Urinary bladder (tissue), 4 donors: ENCODE data around the gene DEDD2. TPM values are rescaled to one million over a fixed set of nuclear protein-coding genes. Genes with fewer than 3 reads are reported as not detected.

ENCODE experiments used
- DNase-seq: peaks from one replicate; pipeline ENCODE4 v3.0.0-alpha.2; 2015; ENCODE audit errors: extremely low spot score
- H3K27ac ChIP-seq: one replicate; pipeline ENCODE4 v1.5.1; 2013; ENCODE audit warnings: low read depth, mild to moderate bottlenecking, moderate library complexity
- H3K36me3 ChIP-seq: one replicate; pipeline ENCODE4 v1.6.1; 2013; ENCODE audit warnings: mild to moderate bottlenecking, moderate library complexity; ENCODE audit not compliant: insufficient read depth
- H3K4me1 ChIP-seq: one replicate; pipeline ENCODE4 v1.6.1; 2013; ENCODE audit warnings: mild to moderate bottlenecking, moderate library complexity; ENCODE audit not compliant: insufficient read depth
- H3K4me3 ChIP-seq: one replicate; pipeline ENCODE4 v1.5.1; 2013; ENCODE audit warnings: low read depth, low read length
- WGBS: extraction: QIAGEN DNeasy Blood & Tissue Kit; methylation state at CpG from one replicate; pipeline ENCODE4 v1.1.7; 2013; 5-methylcytosine and 5-hydroxymethylcytosine counted together
- polyA plus RNA-seq: library from polyadenylated mRNA; stranded (reverse); fragments of 200-250 nt; gene quantifications from one replicate; pipeline ENCODE4 v1.2.3, GENCODE V29; 2013
- total RNA-seq: library from RNA; depleted of rRNA; stranded (reverse); fragments of >200 nt; gene quantifications from one replicate; pipeline ENCODE4 v1.2.3, GENCODE V29; 2014
- donor health status: healthy with polysubstance abuse.
- donor health status: healthy.

DEDD2 gene
- total and polyA plus RNA-seq, 2 donors = 15.5 to 29.5 TPM

DNA sequence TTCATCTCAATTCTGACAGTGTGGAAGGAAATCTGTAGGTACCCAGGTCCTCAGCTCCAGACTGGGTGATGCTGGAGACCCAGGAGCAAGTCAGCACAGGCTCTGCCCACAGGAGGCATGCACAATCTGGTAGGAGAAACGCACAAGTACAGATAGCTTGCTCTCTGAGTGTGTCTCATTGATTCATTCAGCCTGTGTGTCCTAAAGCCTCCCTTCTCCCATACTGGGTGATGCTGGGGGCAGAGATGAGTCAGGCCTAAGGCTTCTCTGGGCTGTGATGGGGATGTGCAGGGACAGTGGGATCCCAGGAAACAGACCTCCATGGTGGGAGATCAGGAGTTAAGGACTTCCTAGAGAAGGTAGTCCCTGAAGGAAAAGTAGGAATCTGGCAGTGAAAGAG, 9.4 kb upstream of the DEDD2 start:
- Histone ChIP-seq H3K36me3 (peaks cover 12% of the 10 kb centered on the region), H3K27ac (no peak overlapping the region), H3K4me3 (no peak overlapping the region), H3K4me1 (no peaks in the 10 kb centered on the region)
- DNase-seq = no peak
- WGBS = 87% methylated on average over 1 of the region's 1 CpG

GRCh38 chr19:42225718-42226292, 8.3 kb upstream of the DEDD2 start:
- no peak for DNase-seq
- Histone ChIP-seq H3K36me3 (peaks cover 12% of the 10 kb centered on the region), H3K4me3 (no peak overlapping the region), H3K4me1 (peaks cover 2% of the 10 kb centered on the region), H3K27ac (no peak overlapping the region)
- WGBS = 95% methylated on average over 33 of the region's 33 CpGs

- Histone ChIP-seq H3K36me3 (peaks cover 12% of the 10 kb centered on the region), H3K27ac (no peak overlapping the region), H3K4me3 (no peak overlapping the region), H3K4me1 (peaks cover 2% of the 10 kb centered on the region)
- DNase-seq = no peak
- WGBS = 95% methylated on average over 37 of the region's 37 CpGs
These were observed 7.7 kb upstream of the DEDD2 start for GRCh38 chr19:42224940-42225717.

DNA sequence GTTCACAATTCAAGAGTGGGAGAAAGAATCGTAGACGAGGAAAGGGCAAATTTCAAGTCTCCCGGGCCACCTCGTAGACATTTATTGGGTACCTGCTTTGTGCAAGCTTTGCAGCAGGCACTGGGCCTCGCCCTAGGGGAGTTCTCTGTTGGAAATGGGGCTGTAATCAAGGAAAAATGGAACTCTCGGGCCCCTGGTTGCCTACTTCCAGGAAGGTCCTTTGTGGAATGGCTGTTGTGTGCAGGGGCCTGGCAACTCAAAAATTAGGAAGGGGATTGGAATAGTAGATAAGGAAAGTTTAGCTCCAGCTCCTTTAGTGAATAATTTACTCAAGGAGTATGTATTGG, 3.2 kb upstream of the DEDD2 start:
- Histone ChIP-seq H3K4me3 (peak overlapping the region; percentile 71), H3K4me1 (peaks cover 6% of the 10 kb centered on the region), H3K27ac (no peak overlapping the region), H3K36me3 (peaks cover 8% of the 10 kb centered on the region)
- DNase-seq = no peak
- WGBS = 1% methylated on average over 6 of the region's 6 CpGs

DNA sequence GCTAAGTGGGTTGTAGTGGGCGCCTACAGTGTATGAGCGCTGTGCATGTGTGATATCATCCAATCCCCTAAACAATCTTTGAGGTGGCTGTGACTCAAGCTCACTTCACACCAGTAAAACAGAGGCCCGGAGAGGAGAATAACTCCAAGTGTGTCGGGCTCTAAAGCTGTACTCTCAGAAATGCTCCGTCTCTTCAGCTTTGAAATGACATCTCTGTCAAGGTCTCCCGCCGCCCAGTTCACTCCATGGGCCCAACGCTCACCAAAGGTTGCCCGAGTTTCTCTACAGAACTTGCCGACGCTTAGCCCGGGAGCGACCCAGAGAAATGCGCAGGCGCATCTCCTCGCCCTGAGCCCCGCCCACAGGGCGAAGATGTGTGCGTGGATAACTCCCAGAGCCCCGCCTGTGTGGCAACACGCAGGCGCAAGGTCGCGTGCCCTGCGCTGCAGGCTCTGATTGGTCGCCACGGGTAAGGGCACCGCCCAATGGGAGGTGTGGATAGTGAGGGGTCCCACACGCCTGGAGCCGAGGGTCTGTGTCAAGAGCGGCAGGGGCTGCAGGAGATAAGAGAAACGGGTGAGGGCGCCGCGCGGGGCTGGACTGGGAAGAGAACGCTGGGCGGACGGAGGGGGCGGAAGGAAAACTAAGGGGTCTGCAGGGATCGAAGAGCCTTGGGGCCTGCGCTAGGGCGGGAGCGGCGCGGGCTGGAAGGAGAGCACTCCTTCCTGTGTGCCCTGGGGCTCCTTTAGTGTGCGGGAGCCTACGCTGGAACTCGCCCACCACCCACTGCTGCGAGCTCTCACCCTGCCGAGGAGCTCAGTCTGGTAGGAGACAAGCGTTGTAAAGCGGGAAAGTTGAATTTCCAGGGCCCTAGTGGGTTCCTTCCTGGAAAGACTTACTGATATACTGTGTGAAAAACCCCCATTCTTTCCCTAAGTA, 2.6 kb upstream of the DEDD2 start, which contains the start of gene ZNF526:
Gene ZNF526 (plus strand): TSS at position 501 of the 939 bp plus-strand sequence. CDS start 4,092 bp downstream, outside the sequence.
- WGBS = under 1% methylated on average over 53 of the region's 53 CpGs
- Histone ChIP-seq H3K4me1 (peaks cover 6% of the 10 kb centered on the region), H3K27ac (peak within 1 kb of the TSS; percentile 33), H3K36me3 (peaks cover 4% of the 10 kb centered on the region), H3K4me3 (peak within 1 kb of the TSS; percentile 71)
- peak; percentile 89 for DNase-seq

DNA sequence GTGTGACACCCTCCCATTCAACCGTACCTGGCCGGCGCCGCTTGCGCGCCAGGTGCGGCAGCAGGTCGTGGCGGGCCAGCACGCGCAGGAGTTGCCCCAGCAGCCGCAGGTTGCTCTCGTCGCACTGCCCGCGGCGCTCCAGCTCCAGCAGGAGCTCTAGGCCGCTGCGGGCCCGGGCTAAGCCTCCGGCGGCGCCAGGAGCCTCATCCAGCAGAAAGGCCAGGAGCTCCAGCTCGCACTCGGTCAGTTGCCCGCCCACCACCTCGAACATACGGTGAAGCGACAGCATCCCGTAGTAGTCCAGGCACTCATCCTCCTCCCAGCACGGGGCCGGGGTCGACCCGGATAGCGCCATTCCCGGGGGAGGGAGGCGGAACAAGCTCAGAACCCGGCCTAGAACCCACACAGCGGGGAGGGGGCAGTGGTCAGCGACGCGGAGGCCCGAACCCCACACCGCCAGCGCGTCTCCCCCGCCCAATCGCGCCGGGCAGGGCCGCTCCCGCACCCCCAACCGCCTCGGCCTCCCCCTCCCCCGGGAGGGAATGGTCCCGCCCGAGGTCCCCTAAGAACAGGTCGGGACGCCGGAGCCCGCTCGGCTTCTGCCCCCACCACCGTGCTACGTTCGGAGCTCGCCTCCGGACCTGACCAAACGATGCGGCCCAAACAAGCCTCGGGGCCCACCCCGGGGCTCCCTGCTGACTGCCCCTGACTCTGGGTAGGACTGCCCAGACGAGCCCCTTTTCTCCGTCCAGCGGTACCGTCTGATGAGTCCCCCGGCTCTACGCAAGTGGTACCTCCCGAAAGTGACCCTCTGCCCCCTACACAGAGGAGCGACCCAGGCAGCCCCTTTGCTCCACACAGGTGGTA, 591 bp downstream of the DEDD2 start:
- Histone ChIP-seq H3K36me3 (no peaks in the 10 kb centered on the region), H3K4me1 (peaks cover 6% of the 10 kb centered on the region), H3K4me3 (peak overlapping the region; percentile 93), H3K27ac (peak overlapping the region; percentile 88)
- WGBS = 3% methylated on average over 79 of the region's 79 CpGs
- DNase-seq = no peak

DNA sequence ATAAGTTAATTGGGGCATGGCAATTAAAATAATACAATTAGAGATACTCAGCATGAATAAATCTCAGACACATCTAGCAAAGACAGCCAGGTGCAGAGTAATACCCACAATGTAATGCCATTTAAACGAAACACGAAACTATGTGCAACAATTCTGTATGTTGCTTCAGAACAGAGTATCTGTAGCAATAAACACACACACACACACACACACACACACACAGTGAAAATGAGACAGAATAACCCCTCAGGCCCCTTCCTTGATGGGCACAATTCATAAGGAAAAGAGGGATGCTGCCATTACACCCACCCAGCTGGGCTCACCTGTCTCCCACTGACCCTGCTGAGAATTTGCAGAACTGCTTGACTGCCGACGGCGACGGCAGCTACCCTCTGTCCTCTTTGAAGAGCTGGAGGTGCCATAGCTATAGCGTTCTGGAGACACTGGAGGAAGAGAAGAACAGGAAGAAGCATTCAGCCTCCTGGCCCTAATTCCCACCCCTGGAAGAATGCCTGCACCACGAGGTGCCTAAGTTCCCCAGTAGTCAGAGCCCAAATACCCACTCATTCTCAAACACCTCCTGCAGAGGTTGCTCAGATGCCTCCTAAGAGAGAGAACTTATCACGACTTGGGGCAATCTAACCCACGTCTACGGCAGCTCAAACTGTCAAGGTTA, 2.5 kb downstream of the DEDD2 start:
- H3K36me3 ChIP-seq = no peaks in the 10 kb centered on the region
- H3K27ac ChIP-seq = no peak overlapping the region
- H3K4me1 ChIP-seq = peaks cover 3% of the 10 kb centered on the region
- DNase-seq = no peak
- no peak overlapping the region for H3K4me3 ChIP-seq
- 85% methylated on average over 11 of the region's 11 CpGs for WGBS

DNA sequence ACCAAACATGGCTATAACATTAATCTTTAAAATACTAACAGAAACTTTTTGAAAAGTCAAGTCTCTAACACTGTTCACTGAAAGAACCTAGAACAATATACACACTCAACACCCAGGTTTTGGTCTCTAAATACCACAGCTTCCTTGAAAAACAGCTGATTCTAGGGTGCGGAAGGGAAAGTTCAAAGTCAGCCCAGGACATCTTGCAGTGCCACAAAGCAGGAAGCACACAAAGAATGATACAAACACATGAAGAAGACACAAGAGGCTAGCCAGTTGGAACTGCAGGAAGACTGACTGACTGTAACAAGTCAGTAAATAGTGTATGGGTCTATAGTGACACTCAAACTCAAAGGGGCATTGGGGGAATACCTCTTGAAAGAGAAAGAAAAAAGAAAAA, 4.6 kb downstream of the DEDD2 start:
- Histone ChIP-seq H3K36me3 (peaks cover 3% of the 10 kb centered on the region), H3K27ac (no peak overlapping the region), H3K4me3 (no peak overlapping the region), H3K4me1 (peaks cover 1% of the 10 kb centered on the region)
- WGBS = 92% methylated on average over 1 of the region's 1 CpG
- DNase-seq = no peak

GRCh38 chr19:42208612-42209011, 8.9 kb downstream of the DEDD2 start:
- no peak overlapping the region for H3K27ac ChIP-seq
- peaks cover 6% of the 10 kb centered on the region for H3K36me3 ChIP-seq
- DNase-seq = no peak
- WGBS = 92% methylated on average over 11 of the region's 11 CpGs
- H3K4me1 ChIP-seq = no peaks in the 10 kb centered on the region
- H3K4me3 ChIP-seq = no peak overlapping the region

- no peak for DNase-seq
These were observed 9.7 kb downstream of the DEDD2 start for GRCh38 chr19:42207767-42208271.

GRCh38 chr19:42206871-42207755, 10.4 kb downstream of the DEDD2 start:
- WGBS = 86% methylated on average over 14 of the region's 14 CpGs

More at GRCh38 chr19:42207767-42208271, 9.7 kb downstream of the DEDD2 start:
- Histone ChIP-seq H3K4me3 (no peak overlapping the region), H3K36me3 (peaks cover 7% of the 10 kb centered on the region), H3K4me1 (no peaks in the 10 kb centered on the region), H3K27ac (no peak overlapping the region)
- WGBS = 79% methylated on average over 6 of the region's 6 CpGs

More at GRCh38 chr19:42206871-42207755, 10.4 kb downstream of the DEDD2 start:
- H3K4me1 ChIP-seq = no peaks in the 10 kb centered on the region
- H3K27ac ChIP-seq = no peak overlapping the region
- DNase-seq = no peak
- H3K4me3 ChIP-seq = no peak overlapping the region
- peaks cover 7% of the 10 kb centered on the region for H3K36me3 ChIP-seq
